CD4-positive, alpha-beta T cell treated with Interleukin-17A for 4 hours (primary cell): ENCODE results near the gene RASGEF1C.
"Not testable (repeated sequence)": the region's sequence is repeated elsewhere in the genome, so short reads cannot be mapped to it uniquely, and the experiment has no call there.

Source experiments
- DNase-seq: peaks from one replicate; pipeline ENCODE4 v3.0.0-alpha.2; 2020; ENCODE audit warnings: mixed read lengths

The RASGEF1C gene

GRCh38 chr5:180098991-180099732 lies 109.8 kb downstream of the RASGEF1C start:
- no peak for DNase-seq

- DNase-seq, result no peak
Observed at GRCh38 chr5:180098526-180098925, 110.5 kb downstream of the RASGEF1C start.

GRCh38 chr5:180097926-180098325 lies 111.1 kb downstream of the RASGEF1C start:
- DNase-seq, result no peak

GRCh38 chr5:180097163-180097894 lies 111.7 kb downstream of the RASGEF1C start:
- no peak for DNase-seq

- no peak for DNase-seq
Observed at GRCh38 chr5:180096616-180097015, 112.4 kb downstream of the RASGEF1C start.

- DNase-seq, result no peak
Observed at GRCh38 chr5:180095545-180095944, 113.5 kb downstream of the RASGEF1C start.

- no peak for DNase-seq
Observed at GRCh38 chr5:180093651-180094382, 115.2 kb downstream of the RASGEF1C start.

- no peak for DNase-seq
Observed at GRCh38 chr5:180093241-180093640, 115.8 kb downstream of the RASGEF1C start.

- DNase-seq, result peak; percentile 21
Observed at GRCh38 chr5:180090769-180091546, 118.1 kb downstream of the RASGEF1C start.

- peak; percentile 88 for DNase-seq
Observed at GRCh38 chr5:180090098-180090768, 118.8 kb downstream of the RASGEF1C start.

- DNase-seq, result not testable (repeated sequence)
Observed at GRCh38 chr5:180089628-180090027, 119.4 kb downstream of the RASGEF1C start.

GRCh38 chr5:180088561-180088960 lies 120.5 kb downstream of the RASGEF1C start:
- DNase-seq, result no peak

GRCh38 chr5:180086816-180087399 lies 122.1 kb downstream of the RASGEF1C start:
- no peak for DNase-seq

GRCh38 chr5:180085837-180086236 lies 123.2 kb downstream of the RASGEF1C start:
- DNase-seq, result peak; percentile 14

GRCh38 chr5:180084638-180085561 lies 124.1 kb downstream of the RASGEF1C start:
- no peak for DNase-seq

- no peak for DNase-seq
Observed at GRCh38 chr5:180083529-180084060, 125.4 kb downstream of the RASGEF1C start.

- no peak for DNase-seq
Observed at GRCh38 chr5:180082633-180083420, 126.2 kb downstream of the RASGEF1C start.

- no peak for DNase-seq
Observed at GRCh38 chr5:180081481-180081880, 127.5 kb downstream of the RASGEF1C start.

- peak; percentile 48 for DNase-seq
Observed at GRCh38 chr5:180080486-180081280, 128.3 kb downstream of the RASGEF1C start.
